Suprapubic skin (tissue), 4 donors: Measurements from ENCODE around the gene CXCL8. TPM values are rescaled to one million over a fixed set of nuclear protein-coding genes. Genes with fewer than 3 reads are reported as not detected.

Source experiments
- DNase-seq, 2 donors: peaks; one replicate each; pipeline ENCODE4 v3.0.0-alpha.2; 2019; ENCODE audit warnings: low spot score in 2 of 2
- H3K27ac ChIP-seq: fragments of 200-600 bp; sonication (generic); one replicate; pipeline ENCODE4 v1.5.1; 2019
- H3K27me3 ChIP-seq: fragments of 200-600 bp; sonication (generic); one replicate; pipeline ENCODE4 v1.5.1; 2019
- H3K36me3 ChIP-seq: fragments of 200-600 bp; sonication (generic); one replicate; pipeline ENCODE4 v1.5.1; 2019
- H3K4me1 ChIP-seq: fragments of 200-600 bp; sonication (generic); one replicate; pipeline ENCODE4 v1.5.1; 2019
- H3K4me3 ChIP-seq: fragments of 200-600 bp; sonication (generic); one replicate; pipeline ENCODE4 v1.5.1; 2019; ENCODE audit warnings: mild to moderate bottlenecking
- H3K9me3 ChIP-seq: fragments of 200-600 bp; sonication (generic); one replicate; pipeline ENCODE4 v1.5.1; 2019
- CTCF ChIP-seq, 2 donors: fragments of 200-600 bp in 1 of 2; fragments of 450-650 bp in 1 of 2; sonication (generic) in 1 of 2; IDR thresholded peaks; one replicate each; pipeline ENCODE4 v1.5.1; 2016 to 2019; ENCODE audit warnings: antibody characterized with exemption in 2 of 2, mild to moderate bottlenecking in 1 of 2, moderate library complexity in 1 of 2
- EP300 ChIP-seq: sonication (generic); formaldehyde crosslinking; IDR thresholded peaks from one replicate; pipeline ENCODE4 v1.6.1; 2017; ENCODE audit warnings: antibody characterized with exemption
- POLR2A ChIP-seq, 2 donors: fragments of 450-650 bp; IDR thresholded peaks; one replicate each; pipeline ENCODE4 v1.6.1; 2017; ENCODE audit warnings: antibody characterized with exemption in 2 of 2, mild to moderate bottlenecking in 2 of 2, moderate library complexity in 2 of 2
- POLR2AphosphoS5 ChIP-seq, 3 donors: sonication (generic); formaldehyde crosslinking; IDR thresholded peaks; one replicate each; pipeline ENCODE4 v1.6.1; 2017; ENCODE audit warnings: antibody characterized with exemption in 3 of 3
- WGBS: methylation state at CpG from one replicate; pipeline ENCODE4 v1.1.5; 2018; 5-methylcytosine and 5-hydroxymethylcytosine counted together
- total RNA-seq, 4 donors: library from RNA; depleted of rRNA; stranded (reverse); fragments of >200 nt; gene quantifications; one replicate each; pipeline ENCODE4 v1.1.0, GENCODE V29; 2016

The CXCL8 gene
- total RNA-seq, 4 donors from 2014 or later: 1.5 TPM; not detected in 3

GRCh38 chr4:73698217-73698616 lies 42.2 kb upstream of the CXCL8 start:
- DNase-seq: no peak
- Histone ChIP-seq H3K9me3 (no peaks in the 10 kb centered on the region), H3K27me3 (no peaks in the 10 kb centered on the region), H3K27ac (no peak overlapping the region), H3K4me3 (no peak overlapping the region), H3K36me3 (no peaks in the 10 kb centered on the region), H3K4me1 (no peaks in the 10 kb centered on the region)
- no peak for TF ChIP-seq POLR2A (IDR thresholded peaks at IDR 0.05)
- no peak for TF ChIP-seq POLR2AphosphoS5 (IDR thresholded peaks at IDR 0.05)
- TF ChIP-seq EP300: no peak
- no peak for TF ChIP-seq CTCF (IDR thresholded peaks at IDR 0.05)
- WGBS: 48% methylated on average over 2 of the region's 2 CpGs

GRCh38 chr4:73701116-73701515 lies 39.3 kb upstream of the CXCL8 start:
- Histone ChIP-seq H3K36me3 (no peaks in the 10 kb centered on the region), H3K27ac (no peak overlapping the region), H3K4me1 (peaks cover 18% of the 10 kb centered on the region), H3K9me3 (no peaks in the 10 kb centered on the region), H3K27me3 (no peaks in the 10 kb centered on the region), H3K4me3 (no peak overlapping the region)
- no peak for TF ChIP-seq POLR2AphosphoS5 (IDR thresholded peaks at IDR 0.05)
- no peak for TF ChIP-seq EP300
- no peak for TF ChIP-seq POLR2A (IDR thresholded peaks at IDR 0.05)
- TF ChIP-seq CTCF (IDR thresholded peaks at IDR 0.05): no peak
- DNase-seq: no peak
- 93% methylated on average over 5 of the region's 5 CpGs for WGBS

GRCh38 chr4:73702796-73703287 lies 37.5 kb upstream of the CXCL8 start:
- TF ChIP-seq EP300 (no peak), POLR2A (IDR thresholded peaks at IDR 0.05) (no peak), CTCF (IDR thresholded peaks at IDR 0.05) (no peak), POLR2AphosphoS5 (IDR thresholded peaks at IDR 0.05) (no peak)
- Histone ChIP-seq H3K36me3 (no peaks in the 10 kb centered on the region), H3K9me3 (no peaks in the 10 kb centered on the region), H3K27me3 (no peaks in the 10 kb centered on the region), H3K4me3 (no peak overlapping the region), H3K27ac (no peak overlapping the region), H3K4me1 (peaks cover 24% of the 10 kb centered on the region)
- no peak for DNase-seq
- 93% methylated on average over 2 of the region's 2 CpGs for WGBS

GRCh38 chr4:73703320-73703719 lies 37.0 kb upstream of the CXCL8 start:
- Histone ChIP-seq H3K4me1 (peaks cover 29% of the 10 kb centered on the region), H3K36me3 (no peaks in the 10 kb centered on the region), H3K27ac (no peak overlapping the region), H3K27me3 (no peaks in the 10 kb centered on the region), H3K9me3 (no peaks in the 10 kb centered on the region), H3K4me3 (no peak overlapping the region)
- DNase-seq: no peak
- TF ChIP-seq POLR2A (IDR thresholded peaks at IDR 0.05) (no peak), EP300 (no peak), CTCF (IDR thresholded peaks at IDR 0.05) (no peak), POLR2AphosphoS5 (IDR thresholded peaks at IDR 0.05) (no peak)
- 86% methylated on average over 1 of the region's 1 CpG for WGBS

GRCh38 chr4:73704314-73705055 lies 35.9 kb upstream of the CXCL8 start:
- peaks cover 35% of the 10 kb centered on the region for H3K4me1 ChIP-seq
- no peaks in the 10 kb centered on the region for H3K36me3 ChIP-seq
- no peaks in the 10 kb centered on the region for H3K27me3 ChIP-seq
- DNase-seq: peak in 1 of 2 donors; percentile 74
- H3K27ac ChIP-seq: peak overlapping the region; percentile 57
- WGBS: 11% methylated on average over 9 of the region's 9 CpGs
- H3K9me3 ChIP-seq: no peaks in the 10 kb centered on the region
- H3K4me3 ChIP-seq: no peak overlapping the region
- peak in 2 of 3 donors; percentile 68 to 82 for TF ChIP-seq POLR2AphosphoS5 (IDR thresholded peaks at IDR 0.05)
- TF ChIP-seq EP300: no peak
